IPS DF 6.9 (cell line): ENCODE measurements around the gene YEATS4.
"Not testable (repeated sequence)": the region's sequence is repeated elsewhere in the genome, so short reads cannot be mapped to it uniquely, and the experiment has no call there.

Source experiments
- DNase-seq: peaks from one replicate; pipeline ENCODE4 v3.0.0-alpha.2; 2013; ENCODE audit warnings: low read depth, low spot score
- H3K27ac ChIP-seq: one replicate; pipeline ENCODE4 v1.5.1; 2013; ENCODE audit warnings: low read length, control low read depth
- H3K27me3 ChIP-seq: 2 replicates; pipeline ENCODE4 v1.6.1; 2013; ENCODE audit warnings: mild to moderate bottlenecking, low read length; ENCODE audit not compliant: control insufficient read depth, insufficient read depth
- H3K36me3 ChIP-seq: 2 replicates; pipeline ENCODE4 v1.6.1; 2013; ENCODE audit warnings: low read length; ENCODE audit not compliant: control insufficient read depth, insufficient read depth
- H3K4me1 ChIP-seq: 2 replicates; pipeline ENCODE4 v1.6.1; 2013; ENCODE audit warnings: low read length; ENCODE audit not compliant: control insufficient read depth, insufficient read depth
- H3K4me3 ChIP-seq: 2 replicates; pipeline ENCODE4 v1.5.1; 2013; ENCODE audit warnings: mild to moderate bottlenecking, low read length
- H3K9me3 ChIP-seq: 2 replicates; pipeline ENCODE4 v1.6.1; 2013; ENCODE audit warnings: low read length, inconsistent platforms; ENCODE audit not compliant: control insufficient read depth, insufficient read depth
- WGBS: extraction: QIAGEN DNeasy Blood & Tissue Kit; methylation state at CpG from one replicate; pipeline ENCODE4 v1.1.7; 2013; ENCODE audit warnings: mixed read lengths, missing lambda C conversion rate; ENCODE audit not compliant: insufficient read length, insufficient coverage; 5-methylcytosine and 5-hydroxymethylcytosine counted together

The YEATS4 gene

DNA sequence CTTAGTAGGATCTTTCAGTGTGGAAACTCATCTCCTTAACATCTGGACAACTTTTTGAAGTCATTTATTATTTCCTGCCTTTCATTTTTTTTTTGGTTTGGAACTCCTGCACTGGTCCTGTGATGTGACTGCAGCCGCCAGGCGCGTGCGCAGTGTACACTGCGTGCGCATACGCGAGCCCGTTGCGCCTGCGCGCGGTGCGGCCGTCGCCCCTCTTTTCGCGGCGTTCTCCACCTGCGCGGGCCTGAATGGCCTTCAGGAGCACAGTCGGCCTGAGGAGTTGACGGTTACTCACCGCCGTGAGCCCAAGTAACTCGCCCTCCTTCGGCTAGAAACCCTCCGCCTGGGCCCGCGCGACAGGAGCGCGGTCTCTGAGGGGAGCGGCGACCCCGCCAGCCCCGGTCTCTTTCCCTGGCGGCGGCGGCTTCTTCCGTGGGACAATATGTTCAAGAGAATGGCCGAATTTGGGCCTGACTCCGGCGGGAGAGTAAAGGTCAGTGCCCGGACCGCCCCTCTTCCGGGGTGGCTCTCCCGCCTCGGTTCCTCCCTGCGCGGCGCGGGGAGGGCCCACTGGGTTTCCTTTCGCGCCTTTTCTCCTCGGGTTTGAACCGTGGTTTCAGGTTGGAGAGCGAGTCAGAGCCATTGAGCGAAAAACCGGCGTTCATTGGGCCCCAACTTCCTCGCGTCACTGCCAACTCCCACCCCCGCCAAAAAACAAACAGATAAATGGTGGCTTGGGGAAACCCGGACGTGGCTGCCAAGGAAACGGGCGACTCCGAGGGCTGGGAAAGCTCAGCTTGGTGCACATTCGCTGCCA, at the start of gene YEATS4:
TSS of gene YEATS4 (plus strand) at position 213 of the 817 bp plus-strand sequence. CDS start at position 443, 230 bp downstream.
- peak within 1 kb of the TSS; percentile 61 for H3K4me3 ChIP-seq
- WGBS, result no CpG with 5 or more reads among the region's 70 CpGs
- DNase-seq, result peak; percentile 67
- H3K36me3 ChIP-seq, result no peaks in the 10 kb centered on the region
- no peaks in the 10 kb centered on the region for H3K27me3 ChIP-seq
- H3K27ac ChIP-seq, result no peak within 1 kb of the TSS
- H3K9me3 ChIP-seq, result no peaks in the 10 kb centered on the region
- no peaks in the 10 kb centered on the region for H3K4me1 ChIP-seq

DNA sequence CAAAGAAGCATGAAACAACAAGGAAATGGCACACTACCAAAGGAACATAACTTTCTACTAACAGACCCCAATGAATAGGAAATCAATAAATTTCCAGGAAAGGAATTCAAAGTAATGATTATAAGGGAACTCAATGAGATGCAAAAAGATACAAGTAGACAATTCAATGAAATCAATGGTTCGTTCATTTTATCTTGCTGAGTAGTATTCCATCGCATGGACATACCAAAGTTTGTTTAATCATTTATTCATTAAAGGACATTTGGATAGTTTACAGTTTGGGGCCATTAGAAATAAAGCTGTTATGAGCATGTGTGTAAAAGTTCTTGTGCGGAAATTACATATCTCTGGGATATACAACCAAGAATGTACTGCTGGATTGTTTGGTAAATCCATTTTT, 46.3 kb upstream of the YEATS4 start:
- no CpG with 5 or more reads among the region's 3 CpGs for WGBS
- no peak for DNase-seq
- Histone ChIP-seq H3K9me3 (no peaks in the 10 kb centered on the region), H3K4me3 (no peak overlapping the region), H3K36me3 (no peaks in the 10 kb centered on the region), H3K4me1 (no peaks in the 10 kb centered on the region), H3K27me3 (no peaks in the 10 kb centered on the region), H3K27ac (no peak overlapping the region)

GRCh38 chr12:69316784-69317183, 42.8 kb upstream of the YEATS4 start:
- H3K4me3 ChIP-seq, H3K4me1 ChIP-seq, DNase-seq, H3K27ac ChIP-seq, H3K36me3 ChIP-seq, H3K9me3 ChIP-seq, H3K27me3 ChIP-seq: not testable (repeated sequence)

DNA sequence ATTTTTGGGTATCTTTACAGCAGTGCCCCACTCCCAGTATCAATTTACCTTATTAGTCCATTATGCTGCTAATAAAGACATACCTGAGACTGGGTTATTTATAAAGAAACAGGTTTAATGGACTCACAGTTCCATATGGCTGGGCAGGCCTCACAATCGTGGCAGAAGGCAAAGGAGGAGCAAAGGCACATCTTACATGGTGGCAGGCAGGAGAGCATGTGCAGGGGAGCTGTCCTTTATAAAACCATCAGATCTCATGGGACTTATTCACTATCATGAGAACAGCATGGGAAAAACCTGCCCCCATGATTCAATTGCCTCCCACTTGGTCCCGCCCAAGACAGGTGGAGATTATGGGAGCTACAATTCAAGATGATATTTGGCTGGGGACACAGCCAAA, 42.3 kb upstream of the YEATS4 start:
- H3K36me3 ChIP-seq, H3K27me3 ChIP-seq, H3K4me1 ChIP-seq, H3K9me3 ChIP-seq, H3K4me3 ChIP-seq, DNase-seq, H3K27ac ChIP-seq: not testable (repeated sequence)
- no CpG with 5 or more reads among the region's 2 CpGs for WGBS

DNA sequence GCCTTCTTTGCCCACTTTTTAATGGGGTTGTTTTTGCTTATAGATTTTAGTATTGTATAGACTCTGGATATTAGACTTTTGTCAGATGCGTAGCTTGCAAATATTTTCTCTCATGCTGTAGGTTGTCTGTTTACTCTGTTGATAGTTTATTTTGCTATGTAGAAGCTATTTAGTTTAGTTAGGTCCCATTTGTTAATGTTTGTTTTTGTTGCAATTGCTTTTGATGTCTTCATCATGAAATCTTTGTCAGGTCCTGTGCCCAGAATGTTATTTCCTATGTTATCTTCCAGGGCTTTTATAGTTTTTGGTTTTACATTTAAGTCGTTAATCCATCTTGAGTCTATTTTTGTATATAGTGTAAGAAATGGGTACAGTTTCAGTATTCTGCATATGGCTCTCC, 41.3 kb upstream of the YEATS4 start:
- H3K27ac ChIP-seq, result no peak overlapping the region
- WGBS, result no CpG with 5 or more reads among the region's 2 CpGs
- H3K36me3 ChIP-seq, result no peaks in the 10 kb centered on the region
- no peaks in the 10 kb centered on the region for H3K27me3 ChIP-seq
- H3K4me1 ChIP-seq, result no peaks in the 10 kb centered on the region
- no peak overlapping the region for H3K4me3 ChIP-seq
- DNase-seq, result no peak
- no peaks in the 10 kb centered on the region for H3K9me3 ChIP-seq

DNA sequence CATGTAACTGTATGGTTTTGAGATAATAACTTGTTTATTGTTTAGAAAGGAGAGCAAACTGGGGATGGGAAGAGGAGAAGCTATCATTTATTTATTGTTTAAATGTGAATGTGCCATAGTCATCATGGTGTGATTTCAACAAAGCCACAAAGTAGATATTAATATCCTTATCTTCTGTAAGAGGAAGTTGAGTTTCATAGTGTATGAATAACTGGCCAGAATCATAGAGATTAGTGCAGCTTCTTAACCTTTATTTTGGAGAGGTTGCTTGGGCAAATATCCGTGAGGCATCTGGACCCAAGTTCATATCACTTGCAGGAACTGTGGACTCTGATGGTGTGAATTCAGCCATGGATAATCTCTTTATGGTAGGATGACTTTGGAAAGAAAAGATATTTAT, 38.2 kb upstream of the YEATS4 start:
- no peak overlapping the region for H3K27ac ChIP-seq

GRCh38 chr12:69324797-69325466, 34.6 kb upstream of the YEATS4 start:
- Histone ChIP-seq H3K4me1 (no peaks in the 10 kb centered on the region), H3K36me3 (no peaks in the 10 kb centered on the region), H3K4me3 (no peak overlapping the region), H3K27ac (no peak overlapping the region), H3K27me3 (no peaks in the 10 kb centered on the region), H3K9me3 (no peaks in the 10 kb centered on the region)
- DNase-seq, result no peak
- no CpG with 5 or more reads among the region's 2 CpGs for WGBS

More for the DNA sequence above, 38.2 kb upstream of the YEATS4 start:
- H3K4me1 ChIP-seq, result no peaks in the 10 kb centered on the region
- H3K36me3 ChIP-seq, result no peaks in the 10 kb centered on the region
- H3K27me3 ChIP-seq, result no peaks in the 10 kb centered on the region
- no CpG with 5 or more reads among the region's 1 CpG for WGBS
- H3K4me3 ChIP-seq, result no peak overlapping the region
- H3K9me3 ChIP-seq, result no peaks in the 10 kb centered on the region
- no peak for DNase-seq

GRCh38 chr12:69328426-69328825, 31.1 kb upstream of the YEATS4 start:
- no peak overlapping the region for H3K4me3 ChIP-seq
- H3K4me1 ChIP-seq, result peaks cover 1% of the 10 kb centered on the region
- DNase-seq, result no peak
- no CpG with 5 or more reads among the region's 3 CpGs for WGBS
- H3K36me3 ChIP-seq, result no peaks in the 10 kb centered on the region
- no peak overlapping the region for H3K27ac ChIP-seq
- no peaks in the 10 kb centered on the region for H3K9me3 ChIP-seq
- H3K27me3 ChIP-seq, result no peaks in the 10 kb centered on the region

DNA sequence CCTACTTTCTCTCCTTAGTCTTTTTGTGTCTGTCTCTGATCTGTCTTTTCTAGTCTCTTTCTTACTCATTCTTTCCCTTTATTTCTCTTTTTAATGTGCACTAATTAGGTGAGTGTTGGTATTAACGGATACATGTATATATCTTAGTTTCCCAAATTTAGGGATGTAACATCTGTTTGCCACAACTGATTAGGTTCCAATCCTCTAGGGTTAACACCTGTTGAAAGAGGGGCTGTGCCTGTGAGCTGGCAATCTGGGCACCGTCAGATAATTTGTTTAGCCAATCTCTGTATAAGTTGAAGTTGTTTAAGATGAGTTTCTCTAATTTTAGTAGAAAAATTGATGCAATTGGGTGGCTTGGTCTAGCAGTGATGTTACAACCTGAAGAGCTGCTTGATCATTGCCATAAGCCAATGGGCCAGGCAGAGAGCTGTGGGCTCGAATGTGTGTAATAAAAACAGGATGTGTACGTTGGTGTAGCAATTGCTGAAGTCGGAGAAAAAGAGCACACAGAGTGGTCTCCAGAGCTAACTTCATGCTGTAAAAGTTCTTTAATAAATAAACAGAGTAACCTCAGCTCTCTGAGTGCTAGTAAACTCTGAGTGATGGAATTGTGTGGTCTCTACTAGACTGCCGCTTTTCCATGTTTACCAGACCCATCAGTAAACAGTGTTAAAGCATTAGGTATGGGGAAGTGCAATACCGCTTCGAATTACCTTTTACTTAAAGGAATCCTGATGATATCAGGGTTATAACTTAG, 29.7 kb upstream of the YEATS4 start:
- Histone ChIP-seq H3K36me3 (no peaks in the 10 kb centered on the region), H3K27me3 (no peaks in the 10 kb centered on the region), H3K4me3 (no peak overlapping the region), H3K27ac (no peak overlapping the region), H3K9me3 (no peaks in the 10 kb centered on the region), H3K4me1 (peaks cover 1% of the 10 kb centered on the region)
- no peak for DNase-seq
- no CpG with 5 or more reads among the region's 8 CpGs for WGBS
